ENCODE measurements around the gene KRTAP4-16. TPM values are rescaled to one million over a fixed set of nuclear protein-coding genes. Genes with fewer than 3 reads are reported as not detected.
"Not testable (repeated sequence)": the region's sequence is repeated elsewhere in the genome, so short reads cannot be mapped to it uniquely, and the experiment has no call there.

The KRTAP4-16 gene
- total RNA-seq, 4 donors from 2014 or later = not detected

GRCh38 chr17:41067281-41067680, 34.7 kb downstream of the KRTAP4-16 start:
- DNase-seq (ENCODE audit: low spot score in 2 of 2) = no peak
- Histone ChIP-seq H3K4me1 (no peaks in the 10 kb centered on the region), H3K9me3 (no peaks in the 10 kb centered on the region), H3K4me3 (no peak overlapping the region), H3K27ac (no peak overlapping the region), H3K36me3 (no peaks in the 10 kb centered on the region), H3K27me3 (no peaks in the 10 kb centered on the region)
- TF ChIP-seq CTCF (IDR thresholded peaks at IDR 0.05) = no peak
- no peak for TF ChIP-seq EP300 (IDR thresholded peaks at IDR 0.05)
- no peak for TF ChIP-seq POLR2A (IDR thresholded peaks at IDR 0.05)

- no peaks in the 10 kb centered on the region for H3K9me3 ChIP-seq
- no peak for TF ChIP-seq POLR2A (IDR thresholded peaks at IDR 0.05)
- no peak for TF ChIP-seq EP300 (IDR thresholded peaks at IDR 0.05)
- no peak for TF ChIP-seq CTCF (IDR thresholded peaks at IDR 0.05)
- no peak within 1 kb of the TSS for H3K4me3 ChIP-seq
- DNase-seq (ENCODE audit: low spot score in 2 of 2) = no peak
- no peak within 1 kb of the TSS for H3K27ac ChIP-seq
- no peaks in the 10 kb centered on the region for H3K4me1 ChIP-seq
- no peaks in the 10 kb centered on the region for H3K27me3 ChIP-seq
- no peaks in the 10 kb centered on the region for H3K36me3 ChIP-seq
- WGBS, 2 donors = 90 to 95% methylated on average over 5 to 6 of the region's 6 CpGs
These were observed 36.0 kb downstream of the KRTAP4-16 start, which contains the start of gene KRTAP2-4 for GRCh38 chr17:41065829-41066624. KRTAP2-4 (minus strand) TSS chr17:41065879; CDS start chr17:41065845, 34 bp downstream.

GRCh38 chr17:41065016-41065689, 36.9 kb downstream of the KRTAP4-16 start:
- not testable (repeated sequence) for H3K4me3 ChIP-seq; H3K27ac ChIP-seq; H3K36me3 ChIP-seq; H3K4me1 ChIP-seq; H3K27me3 ChIP-seq; DNase-seq (ENCODE audit: low spot score in 2 of 2); H3K9me3 ChIP-seq
- 80 to 82% methylated on average over 7 of the region's 16 CpGs for WGBS, 2 donors

- Histone ChIP-seq H3K4me1 (peaks cover 0 to 13% (median 0%) of the 10 kb centered on the region in 4 donors), H3K4me3 (no peak overlapping the region), H3K27ac (no peak overlapping the region), H3K27me3 (no peaks in the 10 kb centered on the region), H3K36me3 (no peaks in the 10 kb centered on the region), H3K9me3 (no peaks in the 10 kb centered on the region)
- WGBS, 2 donors = 85 to 88% methylated on average over 1 of the region's 1 CpG
- DNase-seq (ENCODE audit: low spot score in 2 of 2) = no peak
- TF ChIP-seq POLR2A (IDR thresholded peaks at IDR 0.05) (no peak), EP300 (IDR thresholded peaks at IDR 0.05) (no peak), CTCF (IDR thresholded peaks at IDR 0.05) (no peak)
These were observed 37.7 kb downstream of the KRTAP4-16 start for GRCh38 chr17:41064301-41064700.

- Histone ChIP-seq H3K27ac (no peak overlapping the region), H3K4me3 (no peak overlapping the region), H3K36me3 (no peaks in the 10 kb centered on the region), H3K27me3 (no peaks in the 10 kb centered on the region), H3K9me3 (no peaks in the 10 kb centered on the region), H3K4me1 (peaks cover 0 to 15% (median 0%) of the 10 kb centered on the region in 4 donors)
- no peak for DNase-seq (ENCODE audit: low spot score in 2 of 2)
- TF ChIP-seq EP300 (IDR thresholded peaks at IDR 0.05) (no peak), POLR2A (IDR thresholded peaks at IDR 0.05) (no peak), CTCF (IDR thresholded peaks at IDR 0.05) (no peak)
- WGBS, 2 donors = 71 to 78% methylated on average over 4 of the region's 4 CpGs
These were observed 38.6 kb downstream of the KRTAP4-16 start for GRCh38 chr17:41063449-41063848.

Measured in tibial nerve (tissue), 4 donors.